Measurements from ENCODE around the gene NPIPB9. TPM values are rescaled to one million over a fixed set of nuclear protein-coding genes. Genes with fewer than 3 reads are reported as not detected.
A peak's percentile ranks its signal among the peaks of the same experiment; 100 is the strongest.
"Not testable (repeated sequence)": the region's sequence is repeated elsewhere in the genome, so short reads cannot be mapped to it uniquely, and the experiment has no call there.

Gene NPIPB9
- total RNA-seq, 2 experiments from 2014 or later = 2.0 to 2.6 TPM

GRCh38 chr16:28782357-28782756 lies 30.8 kb downstream of the NPIPB9 start:
- H3K27ac Mint-ChIP-seq; H3K4me1 Mint-ChIP-seq; H3K36me3 Mint-ChIP-seq; H3K27me3 Mint-ChIP-seq; CTCF ChIA-PET; DNase-seq; H3K9me3 Mint-ChIP-seq (ENCODE audit: low read depth); ATAC-seq; H3K4me3 Mint-ChIP-seq: not testable (repeated sequence)

- peak; percentile 77 for DNase-seq
- H3K27me3 Mint-ChIP-seq; CTCF ChIA-PET; H3K27ac Mint-ChIP-seq; H3K4me1 Mint-ChIP-seq; H3K9me3 Mint-ChIP-seq (ENCODE audit: low read depth); H3K36me3 Mint-ChIP-seq: not testable (repeated sequence)
- ATAC-seq = peak; percentile 92
- peak overlapping the region; percentile 51 for H3K4me3 Mint-ChIP-seq
Measured at GRCh38 chr16:28802235-28803019, 50.8 kb downstream of the NPIPB9 start.

DNA sequence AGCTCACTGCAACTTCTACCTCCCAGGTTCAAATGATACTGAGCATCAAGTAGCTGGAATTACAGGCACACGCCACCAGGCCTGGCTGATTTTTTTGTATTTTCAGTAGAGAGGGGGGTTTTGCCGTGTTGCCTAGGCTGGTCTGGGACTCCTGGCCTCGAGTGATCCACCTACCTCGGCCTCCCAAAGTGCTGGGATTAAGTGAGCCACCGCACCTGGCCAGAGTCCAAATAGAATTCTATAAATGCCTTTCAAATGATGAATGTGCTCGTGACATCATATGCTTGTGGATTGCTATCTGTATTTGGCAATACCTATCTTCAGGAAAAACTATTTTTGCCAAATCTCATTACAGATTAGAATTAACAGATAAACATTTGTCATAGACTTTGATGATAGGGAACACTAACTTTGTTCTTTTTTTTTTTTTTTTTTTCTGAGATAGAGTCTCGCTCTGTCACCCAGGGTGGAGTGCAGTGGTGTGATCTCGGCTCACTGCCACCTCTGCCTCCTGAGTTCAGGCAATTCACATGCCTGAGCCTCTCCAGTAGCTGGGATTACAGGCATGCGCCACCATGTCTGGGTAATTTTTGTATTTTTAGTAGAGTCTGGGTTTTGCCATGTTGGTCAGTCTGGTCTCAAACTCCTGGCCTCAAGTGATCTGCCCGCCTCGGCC lies 56.0 kb downstream of the NPIPB9 start:
- DNase-seq; CTCF ChIA-PET; H3K9me3 Mint-ChIP-seq (ENCODE audit: low read depth); H3K27ac Mint-ChIP-seq; H3K4me3 Mint-ChIP-seq; H3K27me3 Mint-ChIP-seq; ATAC-seq; H3K4me1 Mint-ChIP-seq; H3K36me3 Mint-ChIP-seq: not testable (repeated sequence)

DNA sequence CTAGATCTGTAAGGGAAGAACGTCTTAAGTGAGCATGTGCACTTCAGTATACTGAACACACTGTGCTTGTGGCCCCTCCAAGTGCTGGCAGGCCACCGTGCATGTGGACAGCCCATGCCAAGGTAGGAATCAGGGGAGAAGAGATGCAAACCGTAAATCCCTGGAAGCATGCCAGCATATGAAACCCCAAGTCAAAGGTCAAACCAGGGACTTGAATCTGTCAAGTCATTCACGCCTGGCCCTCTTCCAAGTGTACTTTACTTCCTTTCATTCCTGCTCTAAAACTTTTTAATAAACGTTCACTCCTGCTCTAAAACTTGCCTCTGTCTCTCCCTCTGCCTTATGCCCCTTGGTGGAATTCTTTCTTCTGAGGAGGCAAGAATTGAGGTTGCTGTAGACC lies 68.4 kb downstream of the NPIPB9 start:
- H3K4me3 Mint-ChIP-seq = no peak overlapping the region
- no peaks in the 10 kb centered on the region for H3K27me3 Mint-ChIP-seq
- DNase-seq (no peak), ATAC-seq (no peak)
- H3K4me1 Mint-ChIP-seq = peaks cover 24% of the 10 kb centered on the region
- no peaks in the 10 kb centered on the region for H3K9me3 Mint-ChIP-seq (ENCODE audit: low read depth)
- peaks cover 15% of the 10 kb centered on the region for H3K36me3 Mint-ChIP-seq
- no peak overlapping the region for H3K27ac Mint-ChIP-seq
- CTCF ChIA-PET = no interaction called here

GRCh38 chr16:28820546-28820945 lies 69.0 kb downstream of the NPIPB9 start:
- DNase-seq; H3K27ac Mint-ChIP-seq; H3K27me3 Mint-ChIP-seq; H3K4me3 Mint-ChIP-seq; H3K9me3 Mint-ChIP-seq (ENCODE audit: low read depth); ATAC-seq: not testable (repeated sequence)
- Mint-ChIP-seq H3K4me1 (peaks cover 29% of the 10 kb centered on the region), H3K36me3 (peaks cover 20% of the 10 kb centered on the region)
- CTCF ChIA-PET = interaction anchor here (2.7 kb wide), 1 partner anchor 26 kb away, joined by 22 read pairs; the partner anchor contains the start of gene TUFM

- H3K27ac Mint-ChIP-seq = peak overlapping the region; percentile 86
Measured at GRCh38 chr16:28821874-28822519, 70.4 kb downstream of the NPIPB9 start.

More at GRCh38 chr16:28821874-28822519, 70.4 kb downstream of the NPIPB9 start:
- Mint-ChIP-seq H3K36me3 (peaks cover 33% of the 10 kb centered on the region), H3K27me3 (no peaks in the 10 kb centered on the region), H3K9me3 (ENCODE audit: low read depth) (no peaks in the 10 kb centered on the region), H3K4me3 (peak overlapping the region; percentile 81), H3K4me1 (peaks cover 43% of the 10 kb centered on the region)
- ATAC-seq (no peak), DNase-seq (no peak)
- CTCF ChIA-PET = interaction anchor here (1.1 to 4.7 kb wide), 5 partner anchors 16 to 152 kb away, joined by 3 to 22 read pairs (median 6); partner anchors contain the start of genes SPNS1 and TUFM

Small RNA genes lying within 50 kb of the gene (microRNA-seq; reads per million reads assigned to microRNA genes)
- not detected for gene MIR6862-2

Other genes with a start within 250 kb of the NPIPB9 start
- gene IL27, start 245.0 kb upstream of the NPIPB9 start, total RNA-seq = not detected
- gene NUPR1, start 212.8 kb upstream of the NPIPB9 start, total RNA-seq = not detected
- 10 to 100 TPM; 36.4 to 39.9 TPM for gene SGF29, start 197.9 kb upstream of the NPIPB9 start, total RNA-seq
- gene SULT1A2, start 154.7 kb upstream of the NPIPB9 start, total RNA-seq = under 1 TPM in 1 of 2 experiments, not detected in 1; 0.20 TPM
- gene SULT1A1, start 141.7 kb upstream of the NPIPB9 start, total RNA-seq = 10 to 100 TPM; 13.5 to 14.1 TPM
- 1 to 10 TPM; 1.0 to 1.5 TPM for gene NPIPB8, start 113.7 kb upstream of the NPIPB9 start, total RNA-seq
- gene EIF3C, start 40.3 kb upstream of the NPIPB9 start, total RNA-seq = 100 to 1,000 TPM; 389 to 508 TPM
- gene ATXN2L, start 71.2 kb downstream of the NPIPB9 start, total RNA-seq = 100 to 1,000 TPM; 295 to 301 TPM
- 100 to 1,000 TPM; 156 to 199 TPM for gene TUFM, start 94.6 kb downstream of the NPIPB9 start, total RNA-seq
- 10 to 100 TPM; 57.3 to 70.9 TPM for gene SH2B1, start 112.1 kb downstream of the NPIPB9 start, total RNA-seq
- gene ATP2A1, start 126.7 kb downstream of the NPIPB9 start, total RNA-seq = 1 to 10 TPM; 1.5 to 3.4 TPM
- gene RABEP2, start 173.5 kb downstream of the NPIPB9 start, total RNA-seq = 10 to 100 TPM; 18.0 to 19.1 TPM
- gene CD19, start 180.2 kb downstream of the NPIPB9 start, total RNA-seq = not detected
- 100 to 1,000 TPM; 120 to 133 TPM for gene NFATC2IP, start 199.2 kb downstream of the NPIPB9 start, total RNA-seq
- 10 to 100 TPM; 22.1 to 27.6 TPM for gene SPNS1, start 223.0 kb downstream of the NPIPB9 start, total RNA-seq
- gene LAT, start 233.3 kb downstream of the NPIPB9 start, total RNA-seq = 100 to 1,000 TPM; 200 to 236 TPM